Ishikawa (cell line): ENCODE data around the gene KAT6B.

Experiments
- CEBPB ChIP-seq: IDR thresholded peaks from 2 replicates; pipeline ENCODE4 v1.6.1; 2012
- CREB1 ChIP-seq: IDR thresholded peaks from 2 replicates; pipeline ENCODE4 v1.6.1; 2012; ENCODE audit warnings: low read depth
- EGR1 ChIP-seq: IDR thresholded peaks from 2 replicates; pipeline ENCODE4 v1.6.1; 2012
- EP300 ChIP-seq: IDR thresholded peaks from 2 replicates; pipeline ENCODE4 v1.6.1; 2012; ENCODE audit warnings: borderline replicate concordance
- FOXM1 ChIP-seq: IDR thresholded peaks from 2 replicates; pipeline ENCODE4 v1.6.1; 2012; ENCODE audit warnings: low read depth, borderline replicate concordance
- NFIC ChIP-seq: IDR thresholded peaks from 2 replicates; pipeline ENCODE4 v1.6.1; 2012
- RAD21 ChIP-seq: IDR thresholded peaks from 2 replicates; pipeline ENCODE4 v1.6.1; 2012; ENCODE audit warnings: low read depth
- TAF1 ChIP-seq: IDR thresholded peaks from 2 replicates; pipeline ENCODE4 v1.6.1; 2012; ENCODE audit warnings: low read depth, mild to moderate bottlenecking
- TCF12 ChIP-seq: IDR thresholded peaks from 2 replicates; pipeline ENCODE4 v1.6.1; 2012; ENCODE audit warnings: low read depth
- TEAD4 ChIP-seq: IDR thresholded peaks from 2 replicates; pipeline ENCODE4 v1.6.1; 2012
- YY1 ChIP-seq: IDR thresholded peaks from 2 replicates; pipeline ENCODE4 v1.6.1; 2012; ENCODE audit warnings: low read depth
- ZBTB7A ChIP-seq: IDR thresholded peaks from 2 replicates; pipeline ENCODE4 v1.6.1; 2012; ENCODE audit warnings: low read depth
- TF ChIP-seq, protein P1 (sequence below): IDR thresholded peaks from 2 replicates; pipeline ENCODE4 v1.6.1; 2012; ENCODE audit warnings: low read depth, mild to moderate bottlenecking
- TF ChIP-seq, protein P2 (sequence below): IDR thresholded peaks from 2 replicates; pipeline ENCODE4 v1.6.1; 2012
- TF ChIP-seq, protein P3 (sequence below): IDR thresholded peaks from 2 replicates; pipeline ENCODE4 v1.6.1; 2012

The KAT6B gene

DNA sequence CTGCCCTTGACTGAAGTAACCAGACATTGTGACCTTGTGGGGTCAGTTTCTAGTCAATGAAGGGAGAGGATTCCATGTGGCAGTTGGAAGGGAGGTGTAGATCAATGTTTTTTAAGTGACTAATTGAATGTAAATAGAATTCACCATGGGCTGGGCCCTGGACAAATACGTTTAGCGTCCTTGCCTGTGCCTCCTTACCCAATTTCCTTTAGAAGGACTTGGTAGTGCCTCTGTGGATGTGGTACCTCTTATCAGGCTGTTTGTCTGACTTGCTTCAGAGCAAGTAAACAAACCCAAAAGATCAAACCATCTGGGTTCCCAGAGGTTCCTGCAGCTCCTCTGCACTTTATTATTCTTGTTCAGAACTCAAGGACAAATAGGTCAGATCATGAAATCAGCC, 4.3 kb upstream of the KAT6B start:
- TF ChIP-seq TEAD4 (no peak), EP300 (no peak), CREB1 (no peak), FOXM1 (no peak), CEBPB (no peak), RAD21 (no peak), TCF12 (no peak), NFIC (no peak)
- TF ChIP-seq, protein P1, sequence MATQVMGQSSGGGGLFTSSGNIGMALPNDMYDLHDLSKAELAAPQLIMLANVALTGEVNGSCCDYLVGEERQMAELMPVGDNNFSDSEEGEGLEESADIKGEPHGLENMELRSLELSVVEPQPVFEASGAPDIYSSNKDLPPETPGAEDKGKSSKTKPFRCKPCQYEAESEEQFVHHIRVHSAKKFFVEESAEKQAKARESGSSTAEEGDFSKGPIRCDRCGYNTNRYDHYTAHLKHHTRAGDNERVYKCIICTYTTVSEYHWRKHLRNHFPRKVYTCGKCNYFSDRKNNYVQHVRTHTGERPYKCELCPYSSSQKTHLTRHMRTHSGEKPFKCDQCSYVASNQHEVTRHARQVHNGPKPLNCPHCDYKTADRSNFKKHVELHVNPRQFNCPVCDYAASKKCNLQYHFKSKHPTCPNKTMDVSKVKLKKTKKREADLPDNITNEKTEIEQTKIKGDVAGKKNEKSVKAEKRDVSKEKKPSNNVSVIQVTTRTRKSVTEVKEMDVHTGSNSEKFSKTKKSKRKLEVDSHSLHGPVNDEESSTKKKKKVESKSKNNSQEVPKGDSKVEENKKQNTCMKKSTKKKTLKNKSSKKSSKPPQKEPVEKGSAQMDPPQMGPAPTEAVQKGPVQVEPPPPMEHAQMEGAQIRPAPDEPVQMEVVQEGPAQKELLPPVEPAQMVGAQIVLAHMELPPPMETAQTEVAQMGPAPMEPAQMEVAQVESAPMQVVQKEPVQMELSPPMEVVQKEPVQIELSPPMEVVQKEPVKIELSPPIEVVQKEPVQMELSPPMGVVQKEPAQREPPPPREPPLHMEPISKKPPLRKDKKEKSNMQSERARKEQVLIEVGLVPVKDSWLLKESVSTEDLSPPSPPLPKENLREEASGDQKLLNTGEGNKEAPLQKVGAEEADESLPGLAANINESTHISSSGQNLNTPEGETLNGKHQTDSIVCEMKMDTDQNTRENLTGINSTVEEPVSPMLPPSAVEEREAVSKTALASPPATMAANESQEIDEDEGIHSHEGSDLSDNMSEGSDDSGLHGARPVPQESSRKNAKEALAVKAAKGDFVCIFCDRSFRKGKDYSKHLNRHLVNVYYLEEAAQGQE: no peak
- TF ChIP-seq, protein P2, sequence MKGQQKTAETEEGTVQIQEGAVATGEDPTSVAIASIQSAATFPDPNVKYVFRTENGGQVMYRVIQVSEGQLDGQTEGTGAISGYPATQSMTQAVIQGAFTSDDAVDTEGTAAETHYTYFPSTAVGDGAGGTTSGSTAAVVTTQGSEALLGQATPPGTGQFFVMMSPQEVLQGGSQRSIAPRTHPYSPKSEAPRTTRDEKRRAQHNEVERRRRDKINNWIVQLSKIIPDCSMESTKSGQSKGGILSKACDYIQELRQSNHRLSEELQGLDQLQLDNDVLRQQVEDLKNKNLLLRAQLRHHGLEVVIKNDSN: no peak
- TF ChIP-seq, protein P3, sequence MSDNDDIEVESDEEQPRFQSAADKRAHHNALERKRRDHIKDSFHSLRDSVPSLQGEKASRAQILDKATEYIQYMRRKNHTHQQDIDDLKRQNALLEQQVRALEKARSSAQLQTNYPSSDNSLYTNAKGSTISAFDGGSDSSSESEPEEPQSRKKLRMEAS: no peak

DNA sequence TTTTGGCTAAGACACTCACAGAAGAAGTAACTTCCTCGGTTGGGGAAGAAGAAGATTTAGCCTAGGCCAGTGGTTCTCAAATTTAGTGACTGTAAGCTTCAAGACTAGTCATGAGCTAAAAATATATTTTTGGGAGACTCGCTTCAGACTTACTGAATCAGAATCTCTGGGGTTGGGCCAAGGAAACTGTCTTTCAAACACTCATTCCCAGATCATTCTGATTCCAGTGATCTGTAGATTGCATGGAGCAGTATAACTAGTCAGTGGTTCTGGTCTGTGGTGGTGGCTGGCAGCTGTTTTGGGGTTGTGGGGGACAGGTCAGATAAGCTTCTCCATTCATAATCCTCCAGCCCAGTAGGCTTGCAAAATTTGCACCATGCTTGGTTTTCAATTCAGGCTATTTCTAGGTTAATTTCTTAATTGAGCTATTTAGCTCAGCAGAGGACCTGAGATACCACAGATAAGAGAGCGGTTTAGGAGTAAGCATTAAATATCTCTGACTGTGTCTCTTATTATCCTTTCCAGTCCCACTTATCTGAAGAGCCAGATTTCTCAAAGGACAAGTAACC, 3.8 kb upstream of the KAT6B start:
- TF ChIP-seq EP300: no peak
- TF ChIP-seq FOXM1: no peak
- no peak for TF ChIP-seq TCF12
- no peak for TF ChIP-seq RAD21
- TF ChIP-seq, protein P2: no peak
- TF ChIP-seq, protein P1: no peak
- TF ChIP-seq YY1: no peak
- no peak for TF ChIP-seq TAF1
- no peak for TF ChIP-seq CREB1
- no peak for TF ChIP-seq TEAD4

DNA sequence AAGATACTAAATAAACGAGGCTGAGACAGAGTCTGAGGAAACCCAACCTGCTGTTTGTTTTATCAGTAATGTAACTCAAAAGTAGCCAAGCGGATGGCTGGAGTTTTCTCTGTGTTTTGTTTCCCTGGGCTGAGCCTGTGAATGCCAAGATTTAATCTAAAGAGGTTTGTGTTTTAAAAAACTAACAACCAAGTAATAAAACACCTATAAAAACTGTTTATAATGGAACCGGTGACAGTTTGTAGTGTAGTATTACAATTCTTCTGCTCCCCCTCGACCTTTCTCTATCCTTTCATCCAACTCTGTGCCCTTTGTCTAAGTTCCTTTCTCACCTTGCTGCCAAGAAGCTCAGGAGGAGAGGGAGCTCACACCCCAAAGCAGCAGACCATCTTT, 2.6 kb upstream of the KAT6B start:
- TF ChIP-seq TEAD4: no peak
- TF ChIP-seq EGR1: no peak
- no peak for TF ChIP-seq RAD21
- TF ChIP-seq TAF1: no peak
- TF ChIP-seq TCF12: no peak
- no peak for TF ChIP-seq EP300
- TF ChIP-seq NFIC: no peak
- TF ChIP-seq YY1: no peak
- TF ChIP-seq, protein P3: no peak
- no peak for TF ChIP-seq CEBPB
- TF ChIP-seq, protein P2: no peak
- no peak for TF ChIP-seq FOXM1
- no peak for TF ChIP-seq CREB1
- no peak for TF ChIP-seq ZBTB7A
- TF ChIP-seq, protein P1: no peak

DNA sequence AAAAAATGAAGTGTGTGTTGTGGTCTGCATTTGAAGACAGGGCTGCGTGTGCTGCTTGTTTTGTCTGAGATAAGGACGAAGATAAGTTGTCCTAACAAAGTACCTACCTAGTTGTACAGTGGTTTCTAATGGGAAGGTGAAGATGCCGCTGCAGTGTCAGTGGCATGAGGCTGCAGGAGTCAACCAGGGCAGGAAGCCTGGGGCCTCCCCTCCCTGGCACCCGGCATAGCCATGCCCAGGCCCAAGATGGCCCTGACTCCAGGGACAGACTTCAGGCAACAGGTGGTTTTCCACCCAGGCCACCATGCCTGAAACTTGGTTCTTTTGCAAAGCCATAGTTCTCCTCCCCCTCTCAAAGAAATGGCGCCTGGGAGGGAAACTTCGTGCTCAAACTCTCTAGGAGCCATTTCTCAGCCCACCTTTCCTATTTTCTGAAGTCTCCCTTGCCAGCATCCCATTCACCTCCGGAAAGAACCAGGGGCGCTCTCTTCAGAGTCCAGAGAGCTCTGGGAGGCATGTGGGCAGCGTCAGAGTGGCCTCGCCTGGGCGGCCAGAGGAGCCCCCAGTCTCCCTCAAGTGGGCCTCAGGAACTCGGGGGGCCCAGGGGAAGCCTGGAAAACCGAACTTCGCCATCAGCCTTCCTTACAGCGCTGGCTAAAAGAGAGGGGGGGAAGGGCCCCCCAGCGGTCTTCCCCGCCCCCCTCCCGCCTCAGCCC, 2.1 kb upstream of the KAT6B start:
- TF ChIP-seq FOXM1: no peak
- 0 out of 2 replicates have a peak, but pooled peaks have one; percentile 13 for TF ChIP-seq YY1
